K562 (cell line): ENCODE data around the gene RBFOX2. TPM values are rescaled to one million over a fixed set of nuclear protein-coding genes. Genes with fewer than 3 reads are reported as not detected.

Experiments
- ATAC-seq: fragments of 200-7000 bp; cut with Tn5 transposase; 3 replicates; pipeline ENCODE4 v1.9.1; 2020; ENCODE audit warnings: moderate library complexity
- BruUV-seq: library from RNA; stranded (reverse); fragments of 400-500 nt; replicated peaks from 2 replicates; lab custom pipeline; 2021; lab: Mats Ljungman, UMichigan
- CTCF ChIA-PET: fragments of 300-600 bp; formaldehyde crosslinking; extraction: SDS; loops from one replicate; lab custom pipeline; 2021; ENCODE audit warnings: low intra/inter-chr PET ratio; lab: Yijun Ruan, JAX
- POLR2A ChIA-PET: fragments of 300-600, 350-650 bp; sonication (Branson Sonifier 250); formaldehyde crosslinking; extraction: SDS; loops from one replicate; lab custom pipeline; 2021; ENCODE audit warnings: antibody characterized with exemption, inconsistent platforms; lab: Yijun Ruan, JAX
- DNase-seq, 4 experiments: peaks; one replicate each; pipeline versions ENCODE4 v3.0.0 to v3.0.0-alpha.2; 2011 to 2018; ENCODE audit warnings: low spot score in 3 of 4, mixed read lengths in 3 of 4; ENCODE audit errors: extremely low read depth in 1 of 4
- FAIRE-seq: peaks from 2 replicates; lab custom pipeline; 2011; peaks lifted over from hg19 to GRCh38; lab: Jason Lieb, UNC
- H2AFZ ChIP-seq: 2 replicates; pipeline ENCODE4 v1.6.0; 2011; ENCODE audit warnings: low read depth, low read length, control low read depth, inconsistent platforms
- H3K27ac ChIP-seq: fragments of 200-600 bp; 3 replicates; pipeline ENCODE4 v1.8.0; 2011; ENCODE audit warnings: low read depth, mild to moderate bottlenecking, control low read depth, inconsistent platforms, low read length, moderate library complexity, mixed read lengths; ENCODE audit errors: extremely low read depth
- H3K27me3 ChIP-seq, 2 experiments: fragments of 300-600 bp in 1 of 2; 2 replicates in 1 of 2; 3 replicates in 1 of 2; pipeline versions ENCODE4 v1.6.0 to v1.8.0; 2011; ENCODE audit warnings: inconsistent platforms in 2 of 2, low read length in 2 of 2, mild to moderate bottlenecking in 1 of 2, mixed read lengths in 1 of 2, moderate library complexity in 1 of 2; ENCODE audit not compliant: control insufficient read depth in 2 of 2, insufficient read depth in 2 of 2
- H3K36me3 ChIP-seq: fragments of 300-600 bp; 3 replicates; pipeline ENCODE4 v1.8.0; 2011; ENCODE audit warnings: mild to moderate bottlenecking, low read length, inconsistent platforms; ENCODE audit not compliant: control insufficient read depth, insufficient read depth
- H3K4me1 ChIP-seq, 2 experiments: fragments of 200-600 bp in 1 of 2; replicated peaks in 1 of 2; 2 replicates in 1 of 2; 3 replicates in 1 of 2; pipeline versions ENCODE4 v1.5.1 to v1.8.0; 2011; ENCODE audit warnings: inconsistent platforms in 2 of 2, low read length in 2 of 2, mild to moderate bottlenecking in 1 of 2, mixed read lengths in 1 of 2, moderate library complexity in 1 of 2; ENCODE audit not compliant: control insufficient read depth in 2 of 2, insufficient read depth in 2 of 2
- H3K4me2 ChIP-seq: 2 replicates; pipeline ENCODE4 v1.6.1; 2011; ENCODE audit warnings: low read length, control low read depth, inconsistent platforms, mixed read lengths; ENCODE audit not compliant: insufficient read depth
- H3K4me3 ChIP-seq: fragments of 200-600 bp; sonication (generic), shearing (Covaris generic); 2 replicates; pipeline ENCODE4 v1.5.1; 2016; ENCODE audit warnings: control low read depth, inconsistent platforms
- H3K79me2 ChIP-seq: fragments of 200-600 bp; 3 replicates; pipeline ENCODE4 v1.8.0; 2011; ENCODE audit warnings: low read length, inconsistent platforms; ENCODE audit not compliant: control insufficient read depth, insufficient read depth
- H3K9ac ChIP-seq, 2 experiments: 2 replicates each; pipeline versions ENCODE4 v1.6.0 to v1.6.1; 2011; ENCODE audit warnings: low read depth in 2 of 2, low read length in 2 of 2, control low read depth in 1 of 2, inconsistent platforms in 1 of 2, mild to moderate bottlenecking in 1 of 2, mixed read lengths in 1 of 2; ENCODE audit not compliant: insufficient read depth in 1 of 2
- H3K9me1 ChIP-seq: one replicate; pipeline ENCODE4 v1.6.0; 2011; ENCODE audit warnings: inconsistent platforms, mild to moderate bottlenecking, low read length, moderate library complexity; ENCODE audit not compliant: control insufficient read depth, insufficient read depth
- H3K9me3 ChIP-seq: replicated peaks from 2 replicates; pipeline ENCODE4 v1.5.1; 2011; ENCODE audit warnings: low read depth, low read length, inconsistent platforms; ENCODE audit not compliant: control insufficient read depth, insufficient read depth
- H4K20me1 ChIP-seq: replicated peaks from 2 replicates; pipeline ENCODE4 v1.6.1; 2011; ENCODE audit warnings: low read length, inconsistent platforms, mixed read lengths; ENCODE audit not compliant: control insufficient read depth, insufficient read depth
- CHD2 ChIP-seq: IDR thresholded peaks from 2 replicates; pipeline ENCODE4 v1.6.1; 2011; ENCODE audit warnings: low read depth, low read length
- FUS ChIP-seq: fragments of 200-400 bp; formaldehyde crosslinking; optimal IDR thresholded peaks from 2 replicates; pipeline ENCODE3; 2017; ENCODE audit warnings: low read depth, low read length
- HDAC8 ChIP-seq: fragments of 450-650 bp; IDR thresholded peaks from 2 replicates; pipeline ENCODE4 v1.6.1; 2016; ENCODE audit warnings: mild to moderate bottlenecking, missing genetic modification characterization, moderate library complexity, missing compliant biosample characterization
- MCM7 ChIP-seq, 2 experiments: fragments of 450-650 bp; IDR thresholded peaks; 2 replicates each; pipeline ENCODE4 v1.6.1; 2016 to 2018
- MEIS2 ChIP-seq: fragments of 450-650 bp; IDR thresholded peaks from 2 replicates; pipeline ENCODE4 v1.6.1; 2014; ENCODE audit warnings: mild to moderate bottlenecking; ENCODE audit not compliant: partially characterized antibody
- NFIX ChIP-seq: fragments of 250-450 bp; sonication (Bioruptor Pico); IDR thresholded peaks from 2 replicates; pipeline ENCODE4 v1.4.0; 2020; ENCODE audit warnings: low read depth, mild to moderate bottlenecking, moderate library complexity
- PBX2 ChIP-seq, 2 experiments: IDR thresholded peaks in 1 of 2; conservative IDR thresholded peaks in 1 of 2; 2 replicates each; pipeline ENCODE4 v1.6.1; 2016; ENCODE audit warnings: low read depth in 2 of 2, mild to moderate bottlenecking in 1 of 2, missing compliant biosample characterization in 1 of 2, missing genetic modification characterization in 1 of 2, moderate library complexity in 1 of 2
- SREBF1 ChIP-seq: fragments of 150-350 bp; IDR thresholded peaks from 2 replicates; pipeline ENCODE4 v1.6.1; 2014; ENCODE audit warnings: antibody characterized with exemption, low read depth, low read length, borderline replicate concordance
- TAF15 ChIP-seq: fragments of 200-400 bp; formaldehyde crosslinking; IDR thresholded peaks from 2 replicates; pipeline ENCODE4 v1.6.1; 2017; ENCODE audit warnings: mild to moderate bottlenecking, low read depth, low read length, moderate library complexity
- ZNF24 ChIP-seq: fragments of 450-650 bp; IDR thresholded peaks from 2 replicates; pipeline ENCODE4 v1.6.1; 2016
- ZNF318 ChIP-seq, 2 experiments: fragments of 450-650 bp; IDR thresholded peaks; 2 replicates each; pipeline ENCODE4 v1.6.1; 2016; ENCODE audit warnings: mild to moderate bottlenecking in 2 of 2, borderline replicate concordance in 1 of 2, low read depth in 1 of 2, moderate library complexity in 1 of 2
- WGBS: fragments of 100-300 bp; shearing (Covaris generic); methylation state at CpG from one replicate; pipeline ENCODE4 v1.1.6; 2016; ENCODE audit warnings: low coverage, mixed read lengths; ENCODE audit not compliant: insufficient coverage; ENCODE audit errors: missing lambda C conversion rate; 5-methylcytosine and 5-hydroxymethylcytosine counted together
- in situ Hi-C: fragments of 300-500 bp; cut with MboI; formaldehyde crosslinking; loops from 4 replicates; pipeline ENCODE4 v1.15.0; 2018; ENCODE audit warnings: inconsistent platforms, mixed read lengths
- intact Hi-C: fragments of 100-400 bp; cut with micrococcal nuclease; formaldehyde crosslinking; loops from 2 replicates; pipeline ENCODE4 v1.14.2; 2022
- polyA plus RNA-seq, 8 experiments: library from polyadenylated mRNA; depleted of rRNA in 4 of 8; stranded (reverse) in 5 of 8; unstranded in 3 of 8; fragments of >200 nt; fragmentation: Nextera tagmentation in 2 of 8; fragmentation: Illumina TruSeq in 1 of 8; extraction: Ambion mirVana in 2 of 8; extraction: Trizol in 1 of 8; gene quantifications; 2 replicates each; pipeline versions ENCODE4 v1.2.1 to v1.2.3, GENCODE V29; 2011 to 2014; ENCODE audit warnings: inconsistent platforms in 1 of 8, missing spikeins in 1 of 8
- total RNA-seq, 7 experiments: library from RNA; depleted of rRNA in 6 of 7; stranded (reverse); fragments of >200 nt in 6 of 7; fragmentation: Illumina TruSeq in 2 of 7; extraction: Trizol in 2 of 7; gene quantifications; 2 replicates each; pipeline versions ENCODE4 v1.2.1 to v1.2.3, GENCODE V29; 2011 to 2021; ENCODE audit warnings: low replicate concordance in 1 of 7

RBFOX2 gene
- total and polyA plus RNA-seq, 9 of the 15 experiments (the other 6 are each of a cell fraction or from before 2014, with no cell fraction given): 5.8 to 24.8 (median 14.2) TPM

GRCh38 chr22:35987487-35987886 is 41.1 kb downstream of the RBFOX2 start:
- in situ Hi-C loops: no loop called here
- Histone ChIP-seq H3K9ac (no peak overlapping the region), H3K4me1 (no peaks in the 10 kb centered on the region; a peak in 1 of 5 replicates), H3K27me3 (no peaks in the 10 kb centered on the region), H3K9me3 (no peaks in the 10 kb centered on the region), H2AFZ (no peak overlapping the region), H3K9me1 (no peaks in the 10 kb centered on the region), H4K20me1 (no peaks in the 10 kb centered on the region; the same call in 1 of the 2 replicates), H3K4me2 (no peak overlapping the region), H3K4me3 (no peak overlapping the region), H3K79me2 (no peaks in the 10 kb centered on the region; the same call in 2 of the 3 replicates), H3K27ac (no peak overlapping the region), H3K36me3 (0 out of 3 replicates have a peak, but pooled peaks cover 2% of the 10 kb centered on the region)
- intact Hi-C loops: no loop called here
- ATAC-seq: no peak
- no peak for FAIRE-seq
- 53% methylated on average over 1 of the region's 1 CpG for WGBS
- no peak for DNase-seq
- CTCF ChIA-PET: no interaction called here
- POLR2A ChIA-PET: interaction anchor here (2.1 kb wide), 1 partner anchor 16 kb away, joined by 8 read pairs; no protein-coding TSS in a partner anchor
- BruUV-seq: no TSS peak
- TF ChIP-seq NFIX (CRISPR knock-in tag): no peak
- TF ChIP-seq ZNF24: no peak
- no peak for TF ChIP-seq TAF15
- no peak for TF ChIP-seq FUS
- no peak for TF ChIP-seq SREBF1
- TF ChIP-seq CHD2: no peak
- TF ChIP-seq MCM7 (IDR thresholded peaks at IDR 0.05): no peak
- TF ChIP-seq ZNF318 (IDR thresholded peaks at IDR 0.05; ENCODE audit: borderline replicate concordance in 1 of 2, low read depth in 1 of 2): no peak
- no peak for TF ChIP-seq PBX2 (CRISPR knock-in tag; IDR thresholded peaks at IDR 0.05; ENCODE audit: low read depth)
- 0 out of 2 replicates have a peak, but pooled peaks have one; percentile 16 for TF ChIP-seq PBX2 (tag; conservative IDR thresholded peaks at IDR 0.05; ENCODE audit: low read depth)
- peak; percentile 32 for TF ChIP-seq MEIS2
- TF ChIP-seq HDAC8 (tag): no peak
